K562 (cell line): ENCODE results near the gene CBX2. TPM values are rescaled to one million over a fixed set of nuclear protein-coding genes. Genes with fewer than 3 reads are reported as not detected.

Experiments used
- CBFA2T2 ChIP-seq: fragments of 450-650 bp; conservative IDR thresholded peaks from 2 replicates; pipeline ENCODE4 v1.6.1; 2017; ENCODE audit warnings: mild to moderate bottlenecking
- ETV1 ChIP-seq: fragments of 450-650 bp; conservative IDR thresholded peaks from 2 replicates; pipeline ENCODE4 v1.6.1; 2016; ENCODE audit warnings: missing genetic modification characterization, control low read depth, low read depth, missing compliant biosample characterization
- HDAC1 ChIP-seq, 2 experiments: fragments of 450-650 bp; IDR thresholded peaks; 2 replicates each; pipeline ENCODE4 v1.6.1; 2016 to 2017; ENCODE audit warnings: inconsistent platforms in 1 of 2, mild to moderate bottlenecking in 1 of 2, moderate library complexity in 1 of 2
- HOXB6 ChIP-seq: fragments of 250-450 bp; sonication (Bioruptor Pico); IDR thresholded peaks from 2 replicates; pipeline ENCODE4 v1.5.1; 2022; ENCODE audit warnings: mild to moderate bottlenecking, borderline replicate concordance
- JUND ChIP-seq, 2 experiments: IDR thresholded peaks; 2 replicates in 1 of 2; 3 replicates in 1 of 2; pipeline ENCODE4 v1.6.1; 2011; ENCODE audit warnings: borderline replicate concordance in 2 of 2, low read depth in 2 of 2, low read length in 2 of 2, improper control_type of control experiment in 1 of 2, missing biosample characterization in 1 of 2, missing genetic modification characterization in 1 of 2, missing genetic modification reagents in 1 of 2
- KAT7 ChIP-seq: sonication (generic); formaldehyde crosslinking; IDR thresholded peaks from 2 replicates; pipeline ENCODE4 v1.8.0; 2022; ENCODE audit warnings: missing genetic modification reagents, mild to moderate bottlenecking, borderline replicate concordance
- MXI1 ChIP-seq: IDR thresholded peaks from 2 replicates; pipeline ENCODE4 v1.6.1; 2011; ENCODE audit warnings: low read depth, mild to moderate bottlenecking, improper control_type of control experiment, low read length
- MYC ChIP-seq, 2 experiments: fragments of 250-450 bp in 1 of 2; sonication (Bioruptor Pico) in 1 of 2; IDR thresholded peaks; 2 replicates each; pipeline versions ENCODE4 v1.5.1 to v1.6.1; 2012 to 2021; ENCODE audit warnings: low read depth in 2 of 2, borderline replicate concordance in 1 of 2, improper control_type of control experiment in 1 of 2, low read length in 1 of 2, mild to moderate bottlenecking in 1 of 2, moderate library complexity in 1 of 2
- NR2C1 ChIP-seq, 2 experiments: fragments of 450-650 bp; IDR thresholded peaks; 2 replicates each; pipeline ENCODE4 v1.6.1; 2017; ENCODE audit warnings: mild to moderate bottlenecking in 2 of 2, antibody characterized with exemption in 1 of 2, inconsistent platforms in 1 of 2, missing compliant biosample characterization in 1 of 2, missing genetic modification characterization in 1 of 2
- POLR2AphosphoS5 ChIP-seq: IDR thresholded peaks from 2 replicates; pipeline ENCODE4 v1.6.1; 2011; ENCODE audit warnings: mild to moderate bottlenecking, low read depth, low read length, moderate library complexity; ENCODE audit not compliant: control insufficient read depth, insufficient read depth
- SAP30 ChIP-seq: fragments of 200-600 bp; sonication (generic); IDR thresholded peaks from 2 replicates; pipeline ENCODE4 v1.6.1; 2012; ENCODE audit warnings: borderline replicate concordance, low read depth, mild to moderate bottlenecking, moderate library complexity, low read length, control low read depth, inconsistent platforms; ENCODE audit not compliant: insufficient read depth, poor library complexity, severe bottlenecking
- ZKSCAN8 ChIP-seq: fragments of 200-800 bp; sonication (Bioruptor generic); IDR thresholded peaks from 2 replicates; pipeline ENCODE4 v1.6.1; 2016; ENCODE audit warnings: missing genetic modification characterization, missing compliant biosample characterization
- ZNF146 ChIP-seq: IDR thresholded peaks from one replicate; pipeline ENCODE4 v1.6.1; 2018; ENCODE audit warnings: missing compliant biosample characterization; ENCODE audit not compliant: unreplicated experiment
- ZNF239 ChIP-seq: fragments of 250-450 bp; sonication (Bioruptor Pico); IDR thresholded peaks from 2 replicates; pipeline ENCODE4 v1.4.0; 2020; ENCODE audit warnings: mild to moderate bottlenecking
- ZNF311 ChIP-seq: fragments of 250-450 bp; sonication (Bioruptor Pico); IDR thresholded peaks from 2 replicates; pipeline ENCODE4 v1.4.0; 2020; ENCODE audit warnings: mild to moderate bottlenecking, moderate library complexity
- ZNF347 ChIP-seq: fragments of 450-650 bp; formaldehyde crosslinking; IDR thresholded peaks from 2 replicates; pipeline ENCODE4 v1.4.0; 2020; ENCODE audit warnings: low read depth, mild to moderate bottlenecking, moderate library complexity
- ZNF444 ChIP-seq: fragments of 250-450 bp; sonication (Bioruptor Pico); IDR thresholded peaks from 2 replicates; pipeline ENCODE4 v1.4.0; 2020; ENCODE audit warnings: mild to moderate bottlenecking, moderate library complexity
- ZNF707 ChIP-seq: fragments of 250-450 bp; sonication (Bioruptor Pico); conservative IDR thresholded peaks from 2 replicates; pipeline ENCODE4 v1.8.0; 2022; ENCODE audit warnings: inconsistent platforms, mild to moderate bottlenecking, moderate library complexity
- ZNF75A ChIP-seq: fragments of 450-650 bp; formaldehyde crosslinking; IDR thresholded peaks from 2 replicates; pipeline ENCODE4 v1.4.0; 2020; ENCODE audit warnings: mild to moderate bottlenecking
- polyA plus RNA-seq, 8 experiments: library from polyadenylated mRNA; depleted of rRNA in 4 of 8; stranded (reverse) in 5 of 8; unstranded in 3 of 8; fragments of >200 nt; fragmentation: Nextera tagmentation in 2 of 8; fragmentation: Illumina TruSeq in 1 of 8; extraction: Ambion mirVana in 2 of 8; extraction: Trizol in 1 of 8; gene quantifications; 2 replicates each; pipeline versions ENCODE4 v1.2.1 to v1.2.3, GENCODE V29; 2011 to 2014; ENCODE audit warnings: inconsistent platforms in 1 of 8, missing spikeins in 1 of 8
- total RNA-seq, 7 experiments: library from RNA; depleted of rRNA in 6 of 7; stranded (reverse); fragments of >200 nt in 6 of 7; fragmentation: Illumina TruSeq in 2 of 7; extraction: Trizol in 2 of 7; gene quantifications; 2 replicates each; pipeline versions ENCODE4 v1.2.1 to v1.2.3, GENCODE V29; 2011 to 2021; ENCODE audit warnings: low replicate concordance in 1 of 7
- TF ChIP-seq, protein P1 (sequence below): fragments of 450-650 bp; IDR thresholded peaks from 2 replicates; pipeline ENCODE4 v1.6.1; 2016; ENCODE audit warnings: low read depth, mild to moderate bottlenecking, moderate library complexity
- TF ChIP-seq, protein P2 (sequence below), 2 experiments: fragments of 200-800 bp in 1 of 2; sonication (Bioruptor generic) in 1 of 2; sonication (generic) in 1 of 2; formaldehyde crosslinking in 1 of 2; IDR thresholded peaks in 1 of 2; conservative IDR thresholded peaks in 1 of 2; 2 replicates each; pipeline versions ENCODE4 v1.5.0 to v1.6.1; 2016 to 2020; ENCODE audit warnings: missing compliant biosample characterization in 1 of 2, missing genetic modification characterization in 1 of 2, missing genetic modification reagents in 1 of 2

CBX2 gene
- total and polyA plus RNA-seq, 9 of the 15 experiments (the other 6 are each of a cell fraction or from before 2014, with no cell fraction given) = 0.66 to 26.9 (median 13.9) TPM

DNA sequence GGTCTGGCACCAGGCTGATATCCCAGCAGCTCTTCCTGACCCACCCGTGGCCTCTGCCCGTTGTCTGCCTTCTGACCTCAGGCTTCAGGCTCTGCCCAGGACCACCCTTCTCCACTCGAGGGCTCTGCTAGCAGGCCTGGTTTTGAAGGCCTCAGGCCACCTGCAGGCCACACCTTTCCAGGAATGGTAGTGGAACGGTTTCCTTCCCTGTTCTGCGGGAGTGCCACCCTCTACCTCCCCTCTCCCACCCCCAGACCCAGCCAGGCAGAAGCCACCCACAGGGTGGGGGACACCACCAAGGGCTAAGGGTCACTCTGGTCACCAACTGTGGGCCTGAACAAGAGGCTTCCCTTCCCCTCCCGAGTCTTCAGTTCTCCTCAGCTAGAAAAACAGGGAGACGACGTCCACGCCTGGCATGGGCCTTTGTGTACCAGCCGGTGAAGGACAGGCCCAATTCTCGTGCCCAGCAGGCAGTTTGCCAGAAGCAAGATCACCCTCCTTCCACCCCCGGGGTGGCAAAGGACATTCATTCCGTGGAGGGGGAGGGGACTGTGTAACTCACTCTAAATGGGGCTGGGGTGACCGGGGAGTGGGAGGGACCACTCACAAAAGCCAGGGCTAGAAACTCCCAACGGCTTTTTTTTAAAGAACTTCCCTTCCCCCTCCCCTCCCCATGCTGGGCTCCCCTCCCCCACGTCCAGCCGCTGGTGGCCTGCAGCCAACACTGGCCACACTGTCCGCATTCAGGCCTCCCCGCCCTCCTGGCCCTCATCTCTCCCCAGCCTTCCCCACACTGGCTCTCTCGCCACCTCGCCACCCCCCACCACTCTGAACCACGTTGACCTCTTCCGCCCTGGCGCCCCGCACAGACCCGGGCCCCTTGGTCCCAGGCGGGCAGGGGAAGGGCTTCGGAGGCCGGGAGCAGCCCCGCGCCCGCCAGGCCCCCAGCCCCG is 53.6 kb downstream of the CBX2 start (continued):
- TF ChIP-seq SAP30 (no peak), MXI1 (0 out of 2 replicates have a peak, but pooled peaks have one; percentile 28), HOXB6 (no peak), ZNF444 (CRISPR knock-in tag) (no peak), ZNF146 (CRISPR knock-in tag) (no peak), ZNF347 (no peak), POLR2AphosphoS5 (peak; percentile 47; the same call in 1 of the 2 replicates), ZNF75A (CRISPR knock-in tag) (no peak), ETV1 (tag) (0 out of 2 replicates have a peak, but pooled peaks have one; percentile 8), ZNF239 (CRISPR knock-in tag) (no peak), ZNF707 (no peak), MYC (IDR thresholded peaks at IDR 0.05; ENCODE audit: low read depth, low read length) (peak; percentile 55; the same call in 1 of the 2 replicates), MYC (CRISPR knock-in tag; IDR thresholded peaks at IDR 0.05; ENCODE audit: borderline replicate concordance, low read depth) (peak; percentile 55; the same call in 1 of the 2 replicates), ZNF311 (CRISPR knock-in tag) (peak; percentile 85), CBFA2T2 (no peak), ZKSCAN8 (CRISPR knock-in tag) (peak; percentile 78), KAT7 (CRISPR knock-in tag) (peak; percentile 58; the same call in 1 of the 2 replicates), JUND (IDR thresholded peaks at IDR 0.05; ENCODE audit: borderline replicate concordance, low read depth, low read length) (peak; percentile 56), JUND (tag; IDR thresholded peaks at IDR 0.05; ENCODE audit: borderline replicate concordance, low read depth, low read length) (no peak; the same call in 2 of the 3 replicates), NR2C1 (IDR thresholded peaks at IDR 0.05) (no peak), NR2C1 (tag; IDR thresholded peaks at IDR 0.05) (peak; percentile 63; the same call in 1 of the 2 replicates), HDAC1 (IDR thresholded peaks at IDR 0.05) (peak in 1 of 2 experiments; percentile 58; a peak in 1 of 4 replicates)
- TF ChIP-seq, protein P1, sequence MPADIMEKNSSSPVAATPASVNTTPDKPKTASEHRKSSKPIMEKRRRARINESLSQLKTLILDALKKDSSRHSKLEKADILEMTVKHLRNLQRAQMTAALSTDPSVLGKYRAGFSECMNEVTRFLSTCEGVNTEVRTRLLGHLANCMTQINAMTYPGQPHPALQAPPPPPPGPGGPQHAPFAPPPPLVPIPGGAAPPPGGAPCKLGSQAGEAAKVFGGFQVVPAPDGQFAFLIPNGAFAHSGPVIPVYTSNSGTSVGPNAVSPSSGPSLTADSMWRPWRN = no peak
- TF ChIP-seq, protein P2, sequence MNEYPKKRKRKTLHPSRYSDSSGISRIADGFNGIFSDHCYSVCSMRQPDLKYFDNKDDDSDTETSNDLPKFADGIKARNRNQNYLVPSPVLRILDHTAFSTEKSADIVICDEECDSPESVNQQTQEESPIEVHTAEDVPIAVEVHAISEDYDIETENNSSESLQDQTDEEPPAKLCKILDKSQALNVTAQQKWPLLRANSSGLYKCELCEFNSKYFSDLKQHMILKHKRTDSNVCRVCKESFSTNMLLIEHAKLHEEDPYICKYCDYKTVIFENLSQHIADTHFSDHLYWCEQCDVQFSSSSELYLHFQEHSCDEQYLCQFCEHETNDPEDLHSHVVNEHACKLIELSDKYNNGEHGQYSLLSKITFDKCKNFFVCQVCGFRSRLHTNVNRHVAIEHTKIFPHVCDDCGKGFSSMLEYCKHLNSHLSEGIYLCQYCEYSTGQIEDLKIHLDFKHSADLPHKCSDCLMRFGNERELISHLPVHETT (CRISPR knock-in tag; conservative IDR thresholded peaks at IDR 0.05 in 1 of 2, IDR thresholded peaks at IDR 0.05 in 1 of 2) = peak in 1 of 2 experiments; percentile 51; a peak in 2 of 4 replicates
